Measurements from ENCODE around the gene VTI1A.

- TF ChIP-seq CTCF (IDR thresholded peaks at IDR 0.05) (no peak), POLR2A (IDR thresholded peaks at IDR 0.05) (no peak)
Observed at GRCh38 chr10:112546474-112546873, 99.5 kb downstream of the VTI1A start.
